ENCODE data around the gene PEX5L.
"Not testable (repeated sequence)": the region's sequence is repeated elsewhere in the genome, so short reads cannot be mapped to it uniquely, and the experiment has no call there.

The PEX5L gene

DNA sequence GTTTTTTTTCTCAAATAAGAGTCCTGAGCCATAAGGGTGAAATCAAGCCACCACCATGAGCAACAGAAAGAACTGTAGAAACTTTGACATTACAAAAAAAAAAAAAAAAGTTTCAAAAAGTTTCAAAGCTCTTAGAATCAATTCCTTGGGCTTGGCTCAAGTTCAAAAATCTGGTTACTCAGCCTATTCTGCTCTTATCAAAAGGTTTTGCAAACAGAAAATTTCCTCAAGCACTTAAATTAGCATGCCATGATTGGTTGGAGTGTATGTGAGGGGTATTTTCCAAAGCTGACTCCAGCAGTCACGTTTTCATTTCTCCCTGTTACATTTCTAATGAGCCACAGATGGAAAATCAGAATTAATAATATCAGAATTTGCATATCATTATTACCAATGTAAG lies 12.1 kb upstream of the PEX5L start:
- TF ChIP-seq GATA1 (IDR thresholded peaks at IDR 0.05; ENCODE audit: low read depth, low read length) (no peak), POLR2A (IDR thresholded peaks at IDR 0.05; ENCODE audit: low read length) (no peak)
- DNase-seq = no peak

- TF ChIP-seq POLR2A (IDR thresholded peaks at IDR 0.05; ENCODE audit: low read length) (no peak), GATA1 (IDR thresholded peaks at IDR 0.05; ENCODE audit: low read depth, low read length) (no peak)
Observed at GRCh38 chr3:180048103-180048502, 11.4 kb upstream of the PEX5L start.

DNA sequence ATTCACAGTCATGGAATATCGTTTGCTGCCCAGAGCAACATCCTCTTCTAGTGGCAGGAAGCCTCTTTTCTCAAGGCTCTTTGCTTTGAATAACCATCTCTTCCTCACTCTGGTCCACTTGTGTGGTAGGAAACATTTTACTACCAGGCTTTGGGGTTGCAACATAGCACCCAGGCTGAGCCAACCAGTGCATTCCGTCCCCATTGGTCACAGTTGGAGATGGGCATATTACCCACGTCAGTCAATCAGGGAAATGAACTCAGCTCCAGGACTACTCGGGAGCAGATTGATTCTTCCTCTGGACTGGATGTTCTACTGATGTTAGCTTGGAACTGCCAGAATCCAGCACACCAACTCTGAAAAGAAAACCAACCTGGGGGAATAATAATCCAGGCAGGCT lies 4.2 kb upstream of the PEX5L start:
- TF ChIP-seq GATA1 (IDR thresholded peaks at IDR 0.05; ENCODE audit: low read depth, low read length) = no peak
- no peak for TF ChIP-seq POLR2A (IDR thresholded peaks at IDR 0.05; ENCODE audit: low read length)
- DNase-seq = no peak

More at GRCh38 chr3:180048103-180048502, 11.4 kb upstream of the PEX5L start:
- no peak for DNase-seq

GRCh38 chr3:180036092-180036670 lies 556 bp downstream of the PEX5L start:
- TF ChIP-seq GATA1 (IDR thresholded peaks at IDR 0.05; ENCODE audit: low read depth, low read length) (no peak), POLR2A (IDR thresholded peaks at IDR 0.05; ENCODE audit: low read length) (no peak)
- DNase-seq = no peak

- TF ChIP-seq GATA1 (IDR thresholded peaks at IDR 0.05; ENCODE audit: low read depth, low read length) (no peak), POLR2A (IDR thresholded peaks at IDR 0.05; ENCODE audit: low read length) (no peak)
- DNase-seq = no peak
Observed at GRCh38 chr3:180026997-180027396, 9.7 kb downstream of the PEX5L start.

DNA sequence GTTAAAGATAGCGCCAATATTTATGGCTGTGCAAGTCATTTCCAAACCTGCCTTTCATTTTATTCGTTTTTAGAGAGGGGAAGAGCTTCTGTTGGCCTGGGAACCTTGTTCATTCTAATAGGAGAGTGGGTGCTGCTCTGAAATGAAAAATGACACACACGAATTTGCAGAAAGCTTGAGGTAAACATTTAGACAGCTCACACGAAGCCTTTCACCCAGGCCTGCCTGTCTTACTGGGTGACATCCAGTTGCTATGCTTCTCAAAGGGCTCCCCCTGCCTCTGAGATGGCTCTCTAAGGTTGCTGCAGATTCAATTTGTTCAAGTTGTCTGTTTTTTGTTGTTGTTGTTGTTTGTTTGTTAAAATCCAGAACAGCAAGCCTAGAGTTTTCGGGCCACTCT lies 18.2 kb downstream of the PEX5L start:
- DNase-seq = no peak
- TF ChIP-seq GATA1 (IDR thresholded peaks at IDR 0.05; ENCODE audit: low read depth, low read length) (no peak), POLR2A (IDR thresholded peaks at IDR 0.05; ENCODE audit: low read length) (no peak)

GRCh38 chr3:180017846-180018245 lies 18.9 kb downstream of the PEX5L start:
- no peak for DNase-seq
- TF ChIP-seq GATA1 (IDR thresholded peaks at IDR 0.05; ENCODE audit: low read depth, low read length) (no peak), POLR2A (IDR thresholded peaks at IDR 0.05; ENCODE audit: low read length) (no peak)

GRCh38 chr3:180011927-180012326 lies 24.8 kb downstream of the PEX5L start:
- no peak for DNase-seq
- TF ChIP-seq GATA1 (IDR thresholded peaks at IDR 0.05; ENCODE audit: low read depth, low read length) (no peak), POLR2A (IDR thresholded peaks at IDR 0.05; ENCODE audit: low read length) (no peak)

- DNase-seq = not testable (repeated sequence)
Observed at GRCh38 chr3:180008318-180008717, 28.4 kb downstream of the PEX5L start.

- TF ChIP-seq GATA1 (IDR thresholded peaks at IDR 0.05; ENCODE audit: low read depth, low read length) (no peak), POLR2A (IDR thresholded peaks at IDR 0.05; ENCODE audit: low read length) (no peak)
- DNase-seq = no peak
Observed at GRCh38 chr3:180004542-180004941, 32.2 kb downstream of the PEX5L start.

DNA sequence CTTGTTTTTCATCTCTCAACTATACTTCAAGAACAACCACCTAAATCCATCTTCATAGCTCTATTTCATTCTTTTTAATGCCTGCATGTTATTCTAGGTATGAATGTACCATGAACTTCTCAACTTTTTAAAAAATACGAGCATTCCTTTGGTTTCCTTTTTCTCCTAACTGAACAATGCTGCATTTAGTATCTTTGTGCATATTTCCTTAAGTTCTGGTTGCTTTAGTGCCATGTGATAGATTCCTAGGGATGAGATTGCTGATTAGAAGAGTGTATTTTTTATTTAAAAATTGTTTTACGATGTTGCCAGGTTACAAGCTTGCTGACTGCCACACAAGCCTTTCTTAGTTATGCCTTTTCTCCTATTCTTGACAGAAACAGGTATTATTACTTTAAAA lies 34.7 kb downstream of the PEX5L start:
- TF ChIP-seq POLR2A (IDR thresholded peaks at IDR 0.05; ENCODE audit: low read length) = no peak
- no peak for TF ChIP-seq GATA1 (IDR thresholded peaks at IDR 0.05; ENCODE audit: low read depth, low read length)
- DNase-seq = no peak

DNA sequence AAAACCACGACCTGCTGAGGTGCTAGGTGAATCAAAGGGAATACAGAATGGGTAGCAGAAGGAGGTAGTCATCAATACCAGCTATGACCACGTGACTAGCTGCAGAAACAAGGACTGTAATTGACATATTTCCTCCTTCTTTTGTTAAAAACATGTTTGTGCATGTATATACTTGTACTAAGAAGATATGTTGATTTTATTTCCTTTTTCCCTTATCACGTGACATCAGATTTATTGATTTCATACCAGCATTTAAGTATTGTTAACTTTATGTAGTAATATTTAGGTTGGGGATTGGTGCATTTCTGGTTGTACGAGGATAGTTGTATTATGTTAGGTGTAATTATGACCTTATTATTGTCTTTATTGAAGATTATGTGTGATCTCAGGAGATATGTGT lies 36.2 kb downstream of the PEX5L start:
- no peak for TF ChIP-seq GATA1 (IDR thresholded peaks at IDR 0.05; ENCODE audit: low read depth, low read length)
- TF ChIP-seq POLR2A (IDR thresholded peaks at IDR 0.05; ENCODE audit: low read length) = no peak
- no peak for DNase-seq

GRCh38 chr3:179995406-179995805 lies 41.3 kb downstream of the PEX5L start:
- DNase-seq = no peak
- no peak for TF ChIP-seq POLR2A (IDR thresholded peaks at IDR 0.05; ENCODE audit: low read length)

DNA sequence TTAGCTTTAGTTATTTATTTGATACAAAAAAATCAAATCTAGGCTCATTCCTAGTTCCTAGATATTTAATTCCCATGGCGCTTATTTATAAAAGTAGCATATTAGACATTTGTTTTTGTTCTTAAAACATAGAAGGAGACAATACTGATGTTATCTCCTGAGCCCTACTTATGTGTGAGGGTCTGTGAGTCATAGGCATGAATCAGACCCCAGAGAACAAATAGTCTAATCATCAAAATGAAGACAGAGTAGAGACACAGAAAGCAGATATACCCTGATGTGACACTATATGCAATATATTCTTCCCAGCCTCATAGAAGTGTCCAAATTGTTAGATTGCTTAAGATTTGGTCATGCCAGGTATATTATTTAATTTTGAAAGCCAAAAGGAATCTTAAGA lies 44.9 kb downstream of the PEX5L start:
- no peak for DNase-seq

DNA sequence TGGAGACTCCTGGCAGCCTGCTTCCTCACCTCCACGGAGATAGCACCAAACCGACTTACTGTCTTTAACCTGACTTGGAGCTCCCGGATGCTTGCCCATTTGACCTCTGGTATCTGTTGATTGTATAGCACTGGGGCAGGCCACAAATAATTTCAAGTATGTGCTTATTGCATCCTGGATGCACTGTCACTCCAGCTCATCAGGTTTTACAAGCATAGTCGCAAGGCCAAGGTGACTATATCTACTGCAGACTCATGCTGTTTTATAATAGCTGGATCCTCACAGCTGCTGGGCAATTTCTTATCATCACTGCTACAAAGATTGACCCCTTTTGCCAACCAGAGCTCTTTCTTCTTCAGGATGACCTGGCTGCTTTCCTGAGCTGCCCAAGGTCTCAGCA lies 45.6 kb downstream of the PEX5L start:
- TF ChIP-seq GATA1 (IDR thresholded peaks at IDR 0.05; ENCODE audit: low read depth, low read length) (no peak), POLR2A (IDR thresholded peaks at IDR 0.05; ENCODE audit: low read length) (no peak)

More for the DNA sequence above, 44.9 kb downstream of the PEX5L start:
- TF ChIP-seq GATA1 (IDR thresholded peaks at IDR 0.05; ENCODE audit: low read depth, low read length) (no peak), POLR2A (IDR thresholded peaks at IDR 0.05; ENCODE audit: low read length) (no peak)

DNA sequence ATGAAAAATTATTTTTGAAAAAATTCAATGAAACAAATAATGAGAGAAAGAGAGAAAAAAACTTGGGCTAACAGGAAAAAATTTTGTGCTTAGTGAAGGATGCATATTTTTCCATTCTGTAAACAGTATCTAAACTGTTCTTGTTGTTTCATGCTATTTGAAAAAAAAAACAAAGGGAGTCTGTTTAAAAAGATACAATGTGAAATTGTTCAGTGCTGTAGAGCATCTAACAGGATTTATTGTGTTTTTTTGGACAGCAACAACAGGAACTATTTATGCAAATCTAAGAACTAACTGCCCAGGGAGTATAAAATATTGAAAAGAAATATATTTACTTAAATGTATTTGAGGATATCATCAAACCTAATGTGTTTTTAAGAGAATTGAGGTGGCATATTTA lies 55.1 kb downstream of the PEX5L start:
- no peak for TF ChIP-seq POLR2A (IDR thresholded peaks at IDR 0.05; ENCODE audit: low read length)
- no peak for TF ChIP-seq GATA1 (IDR thresholded peaks at IDR 0.05; ENCODE audit: low read depth, low read length)
- no peak for DNase-seq

More for the DNA sequence above, 45.6 kb downstream of the PEX5L start:
- no peak for DNase-seq
